ENCODE data around the gene ZNF609.

Gene ZNF609

DNA sequence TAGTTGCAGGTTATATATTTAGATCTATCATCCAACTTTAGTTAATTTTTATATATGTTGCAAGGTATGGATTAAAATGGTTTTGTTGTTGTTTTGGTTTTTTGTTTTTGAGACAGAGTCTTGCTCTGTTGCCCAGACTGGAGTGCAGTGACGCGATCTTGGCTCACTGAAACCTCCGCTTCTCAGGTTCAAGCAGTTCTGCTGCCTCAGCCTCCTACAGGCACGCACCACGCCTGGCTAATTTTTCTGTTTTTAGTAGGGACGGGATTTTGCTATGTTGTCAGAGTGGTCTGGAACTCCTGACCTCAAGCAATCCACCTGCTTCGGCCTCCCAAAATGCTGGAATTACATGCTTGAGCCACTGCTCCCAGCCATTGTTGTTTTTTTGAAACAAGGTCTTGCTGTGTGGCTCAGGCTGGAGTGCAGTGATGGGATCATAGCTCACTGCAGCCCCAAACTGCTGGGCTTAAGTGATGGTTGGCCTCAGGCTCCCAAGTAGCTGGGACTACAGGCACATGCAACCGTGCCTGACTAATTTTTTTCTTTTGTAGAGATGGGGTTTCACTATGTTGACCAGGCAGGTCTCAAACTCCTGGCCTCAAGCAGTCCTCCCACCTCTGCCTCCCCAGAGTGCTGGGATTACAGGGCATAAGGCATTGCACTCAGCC lies 92.0 kb downstream of the ZNF609 start:
- no peak for TF ChIP-seq CTCF (IDR thresholded peaks at IDR 0.05; ENCODE audit: low read depth, low read length)
- DNase-seq (ENCODE audit: extremely low read depth, low read depth) = no peak

GRCh38 chr15:64558460-64559179 lies 98.2 kb downstream of the ZNF609 start:
- TF ChIP-seq CTCF (IDR thresholded peaks at IDR 0.05; ENCODE audit: low read depth, low read length) = no peak
- DNase-seq (ENCODE audit: extremely low read depth, low read depth) = no peak

- TF ChIP-seq CTCF (IDR thresholded peaks at IDR 0.05; ENCODE audit: low read depth, low read length) = no peak
- no peak for DNase-seq (ENCODE audit: extremely low read depth, low read depth)
Observed at GRCh38 chr15:64559243-64559642, 98.9 kb downstream of the ZNF609 start.

DNA sequence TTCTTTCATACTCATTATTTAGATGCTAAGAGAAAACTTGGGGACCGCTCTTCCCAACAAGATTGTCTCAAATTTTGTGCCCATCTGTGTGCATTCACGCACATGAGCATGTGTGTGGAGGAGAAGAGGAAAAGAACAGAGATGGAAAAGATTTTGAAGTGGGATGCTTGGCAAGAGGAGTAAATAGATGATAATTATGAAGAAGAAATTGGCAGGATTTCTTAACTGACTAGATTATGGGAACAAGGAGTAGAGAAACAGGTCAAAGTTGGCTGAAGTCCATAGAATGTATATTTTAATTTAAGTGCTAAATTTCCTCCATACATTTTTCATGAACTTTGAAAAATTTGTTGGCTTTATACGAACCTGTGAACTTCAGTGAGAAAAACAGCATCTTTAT lies 100.1 kb downstream of the ZNF609 start:
- TF ChIP-seq CTCF (IDR thresholded peaks at IDR 0.05; ENCODE audit: low read depth, low read length) = no peak
- no peak for DNase-seq (ENCODE audit: extremely low read depth, low read depth)

- no peak for DNase-seq (ENCODE audit: extremely low read depth, low read depth)
- no peak for TF ChIP-seq CTCF (IDR thresholded peaks at IDR 0.05; ENCODE audit: low read depth, low read length)
Observed at GRCh38 chr15:64560998-64561397, 100.6 kb downstream of the ZNF609 start.

GRCh38 chr15:64562003-64562640 lies 101.7 kb downstream of the ZNF609 start:
- no peak for DNase-seq (ENCODE audit: extremely low read depth, low read depth)
- TF ChIP-seq CTCF (IDR thresholded peaks at IDR 0.05; ENCODE audit: low read depth, low read length) = no peak

DNA sequence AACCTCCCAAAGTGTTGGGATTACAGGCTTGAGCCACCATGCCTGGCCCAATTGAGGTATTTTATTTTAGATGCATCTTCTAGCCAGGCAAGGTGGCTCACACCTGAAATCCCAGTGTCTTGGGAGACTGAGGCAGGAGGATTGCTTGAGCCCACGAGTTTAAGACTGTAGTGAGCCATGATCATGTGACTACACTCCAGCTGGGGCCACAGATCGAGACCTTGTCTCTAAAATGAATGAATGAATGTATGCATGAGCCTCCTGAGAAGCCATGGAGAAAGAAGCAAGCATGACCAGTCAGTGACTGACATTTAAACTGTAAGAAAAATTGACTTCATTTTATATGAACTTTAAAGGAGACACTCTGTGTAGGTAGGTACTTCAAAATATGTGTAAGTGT lies 105.7 kb downstream of the ZNF609 start:
- DNase-seq (ENCODE audit: extremely low read depth, low read depth) = no peak
- TF ChIP-seq CTCF (IDR thresholded peaks at IDR 0.05; ENCODE audit: low read depth, low read length) = no peak
